Activated T-cell treated with anti-CD3 and anti-CD28 coated beads, Interleukin-2, amount 50 U/mL, for 4 hours (primary cell): ENCODE measurements around the gene FOXL1. TPM values are rescaled to one million over a fixed set of nuclear protein-coding genes. Genes with fewer than 3 reads are reported as not detected.

Source experiments
- ATAC-seq, 2 donors: fragments of 200-7000 bp; cut with Tn5 transposase; one replicate each; pipeline ENCODE4 v1.10.0; 2021
- DNase-seq: peaks from one replicate; pipeline ENCODE4 v3.0.0-alpha.2; 2020
- H3K27me3 Mint-ChIP-seq: one replicate; pipeline ENCODE4 v1.8.0; 2021; ENCODE audit warnings: low read depth, mixed read lengths
- H3K36me3 Mint-ChIP-seq: one replicate; pipeline ENCODE4 v1.8.0; 2022; ENCODE audit warnings: mixed read lengths; ENCODE audit not compliant: insufficient read depth
- H3K4me1 Mint-ChIP-seq: one replicate; pipeline ENCODE4 v1.8.0; 2021; ENCODE audit warnings: low read depth, mixed read lengths
- H3K4me3 Mint-ChIP-seq: one replicate; pipeline ENCODE4 v1.8.0; 2021; ENCODE audit warnings: mild to moderate bottlenecking, moderate library complexity, mixed read lengths
- H3K9me3 Mint-ChIP-seq: one replicate; pipeline ENCODE4 v1.8.0; 2021; ENCODE audit warnings: mixed read lengths
- total RNA-seq, 3 donors: library from RNA; stranded (reverse); gene quantifications; one replicate each; pipeline ENCODE4 v1.2.1, GENCODE V29; 2021

The FOXL1 gene
- total RNA-seq, 3 donors from 2014 or later, result not detected

- no peak for ATAC-seq
- Mint-ChIP-seq H3K27me3 (peaks cover 17% of the 10 kb centered on the region), H3K36me3 (no peaks in the 10 kb centered on the region), H3K9me3 (no peaks in the 10 kb centered on the region), H3K4me1 (no peaks in the 10 kb centered on the region), H3K4me3 (no peak overlapping the region)
- no peak for DNase-seq
Measured at GRCh38 chr16:86628614-86629013, 50.3 kb downstream of the FOXL1 start.

- H3K27me3 Mint-ChIP-seq, result peaks cover 17% of the 10 kb centered on the region
- DNase-seq, result no peak
- H3K9me3 Mint-ChIP-seq, result no peaks in the 10 kb centered on the region
- ATAC-seq, result no peak
- no peaks in the 10 kb centered on the region for H3K36me3 Mint-ChIP-seq
- H3K4me3 Mint-ChIP-seq, result no peak overlapping the region
- H3K4me1 Mint-ChIP-seq, result no peaks in the 10 kb centered on the region
Measured at GRCh38 chr16:86630471-86630870, 52.1 kb downstream of the FOXL1 start.

DNA sequence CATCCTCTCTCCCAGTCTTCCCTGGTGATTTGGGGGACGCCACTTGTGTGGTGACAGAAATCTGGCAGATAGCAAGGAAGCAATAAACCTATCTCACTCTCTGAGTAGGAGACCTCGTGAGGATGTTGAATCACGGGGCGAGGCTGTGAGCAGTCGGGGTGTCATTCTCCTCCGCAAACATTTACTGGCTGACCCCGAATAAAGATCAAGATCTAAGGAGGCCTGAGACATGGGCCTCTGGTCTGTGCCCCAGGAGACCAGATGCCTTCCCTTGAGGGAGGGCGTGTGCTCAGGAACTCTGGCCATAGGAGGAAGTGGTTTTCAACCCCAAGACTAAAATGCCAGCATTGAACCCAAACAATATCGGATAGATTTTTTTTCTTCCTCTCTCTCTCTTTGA is 53.1 kb downstream of the FOXL1 start:
- Mint-ChIP-seq H3K4me3 (no peak overlapping the region), H3K27me3 (peaks cover 17% of the 10 kb centered on the region), H3K9me3 (no peaks in the 10 kb centered on the region), H3K4me1 (no peaks in the 10 kb centered on the region), H3K36me3 (no peaks in the 10 kb centered on the region)
- no peak for DNase-seq
- no peak for ATAC-seq

Other genes with a start within 250 kb of the FOXL1 start
- under 1 TPM; 0.05 to 0.08 (median 0.08) TPM for gene FOXF1, start 68.0 kb upstream of the FOXL1 start, total RNA-seq
- 10 to 100 TPM; 18.9 to 21.2 (median 20.1) TPM for gene MTHFSD, start 23.3 kb upstream of the FOXL1 start, total RNA-seq
- gene FOXC2, start 11.7 kb upstream of the FOXL1 start, total RNA-seq, result not detected